ENCODE results near the gene NCBP2.
A peak's percentile ranks its signal among the peaks of the same experiment; 100 is the strongest.

NCBP2 gene

DNA sequence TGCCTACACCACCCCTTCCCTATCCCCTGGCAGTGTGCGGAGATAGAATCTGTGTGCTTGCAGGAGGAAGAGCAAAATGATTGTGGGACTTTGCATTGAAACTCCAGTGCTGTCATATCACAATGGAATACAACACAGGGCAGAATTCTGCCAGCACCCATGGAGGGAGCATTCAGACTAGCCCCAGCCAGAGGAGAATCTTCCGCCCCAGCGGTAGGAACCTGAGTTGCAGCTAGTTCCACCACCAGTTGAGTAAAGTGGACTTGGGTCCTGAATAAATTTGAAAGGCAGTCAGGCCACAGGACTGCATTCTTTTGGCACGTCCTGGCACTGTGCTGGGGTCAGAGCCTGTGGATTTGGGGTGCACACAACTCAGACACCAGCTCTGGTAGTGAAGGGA, 27.5 kb downstream of the NCBP2 start:
- no peaks in the 10 kb centered on the region for H3K27me3 Mint-ChIP-seq
- no peak overlapping the region for H3K27ac Mint-ChIP-seq
- H3K4me1 Mint-ChIP-seq (ENCODE audit: low read depth in 2 of 2) = peaks cover 0 to 3% of the 10 kb centered on the region in 2 donors
- ATAC-seq (replicated peaks) (no peak), DNase-seq (no peak)
- H3K36me3 Mint-ChIP-seq (ENCODE audit: insufficient read depth) = peaks cover 7% of the 10 kb centered on the region
- peaks cover 0 to 3% of the 10 kb centered on the region in 2 donors for H3K9me3 Mint-ChIP-seq
- no peak overlapping the region for H3K4me3 Mint-ChIP-seq

DNA sequence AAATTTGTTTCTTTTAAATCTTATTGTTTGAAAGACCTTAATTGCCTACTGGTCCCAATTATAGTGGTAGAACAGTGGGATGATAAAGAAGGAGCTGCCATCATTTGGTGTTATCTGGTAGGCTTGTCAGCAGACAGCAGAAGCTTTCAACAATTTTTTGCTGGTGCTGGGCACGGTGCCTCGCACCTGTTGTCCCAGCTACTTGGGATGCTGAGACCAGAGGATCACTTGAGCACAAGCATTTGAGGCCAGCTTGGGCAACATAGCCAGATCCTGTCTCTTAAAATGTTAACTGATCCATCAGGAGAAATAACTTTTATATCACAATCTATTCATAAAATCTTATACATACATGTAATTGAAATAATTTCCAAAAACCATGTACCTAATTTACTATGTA, 38.6 kb downstream of the NCBP2 start:
- peaks cover 76% of the 10 kb centered on the region for H3K36me3 Mint-ChIP-seq (ENCODE audit: insufficient read depth)
- no peak overlapping the region for H3K4me3 Mint-ChIP-seq
- no peaks in the 10 kb centered on the region for H3K4me1 Mint-ChIP-seq (ENCODE audit: low read depth in 2 of 2)
- H3K9me3 Mint-ChIP-seq = no peaks in the 10 kb centered on the region
- no peak overlapping the region for H3K27ac Mint-ChIP-seq
- DNase-seq (no peak), ATAC-seq (replicated peaks) (no peak)
- no peaks in the 10 kb centered on the region for H3K27me3 Mint-ChIP-seq

DNA sequence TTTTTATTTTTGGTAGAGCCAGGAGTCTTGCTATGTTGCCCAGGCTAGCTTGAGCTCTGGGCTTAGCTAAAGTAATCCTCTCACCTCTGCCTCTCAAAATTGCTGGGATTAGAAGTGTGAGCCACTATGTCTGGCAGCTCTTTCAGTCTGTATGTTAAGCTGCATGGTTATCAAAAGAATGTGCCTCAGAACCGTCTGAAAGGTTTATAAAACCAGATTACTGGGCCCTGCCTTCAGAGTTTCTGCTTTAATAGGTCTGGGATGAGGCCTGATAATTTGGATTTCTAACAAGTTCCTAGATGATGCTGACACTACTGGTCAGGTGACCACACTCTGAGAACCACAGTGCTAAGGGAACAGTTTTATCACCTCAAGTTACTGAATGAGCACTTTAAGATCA, 40.0 kb downstream of the NCBP2 start:
- no peaks in the 10 kb centered on the region for H3K9me3 Mint-ChIP-seq
- no peak overlapping the region for H3K4me3 Mint-ChIP-seq
- H3K27ac Mint-ChIP-seq = peak overlapping the region; percentile 12 to 35
- H3K27me3 Mint-ChIP-seq = no peaks in the 10 kb centered on the region
- peaks cover 75% of the 10 kb centered on the region for H3K36me3 Mint-ChIP-seq (ENCODE audit: insufficient read depth)
- no peak for ATAC-seq (replicated peaks)
- no peak for DNase-seq
- H3K4me1 Mint-ChIP-seq (ENCODE audit: low read depth in 2 of 2) = no peaks in the 10 kb centered on the region

DNA sequence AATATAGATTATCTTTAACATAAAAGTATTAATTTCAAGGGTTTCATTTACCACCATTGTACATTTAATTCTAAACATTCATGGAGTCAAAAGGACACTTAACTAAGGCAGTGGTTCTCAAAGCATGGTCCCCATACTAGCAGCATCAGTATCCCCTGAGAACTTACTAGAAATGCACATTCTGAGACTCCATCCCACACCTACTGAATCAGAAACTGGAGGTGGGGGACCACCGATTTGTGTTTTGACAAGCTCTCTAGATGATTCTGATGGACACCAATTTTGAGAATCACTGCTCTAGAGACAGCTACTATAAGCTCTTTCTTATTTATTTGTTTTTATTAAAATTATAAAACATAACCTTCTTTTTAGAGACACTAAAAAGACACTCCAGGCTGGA, 40.6 kb downstream of the NCBP2 start:
- no peak for ATAC-seq (replicated peaks)
- DNase-seq = no peak
- Mint-ChIP-seq H3K27ac (peak overlapping the region; percentile 12 to 35), H3K36me3 (ENCODE audit: insufficient read depth) (peaks cover 71% of the 10 kb centered on the region), H3K4me3 (no peak overlapping the region), H3K9me3 (no peaks in the 10 kb centered on the region), H3K27me3 (no peaks in the 10 kb centered on the region), H3K4me1 (ENCODE audit: low read depth in 2 of 2) (no peaks in the 10 kb centered on the region)

DNA sequence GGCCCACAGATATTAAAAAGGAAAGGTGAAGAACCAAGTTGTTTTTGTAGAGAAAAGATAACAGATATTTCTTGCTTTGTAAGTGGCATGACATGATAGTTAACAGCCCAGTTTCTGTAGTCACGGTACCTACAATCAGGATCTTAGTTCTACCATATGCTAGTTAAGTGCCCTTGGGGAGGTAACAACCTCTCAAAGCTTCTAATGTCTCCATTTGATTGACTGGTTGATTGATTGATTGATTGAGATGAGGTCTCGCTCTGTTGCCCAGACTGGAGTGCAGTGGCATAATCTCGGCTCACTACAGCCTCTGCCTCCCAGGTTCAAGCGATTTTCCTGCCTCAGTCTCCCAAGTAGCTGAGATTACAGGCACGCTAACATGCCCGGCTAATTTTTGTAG, 46.1 kb downstream of the NCBP2 start:
- H3K9me3 Mint-ChIP-seq = no peaks in the 10 kb centered on the region
- no peak overlapping the region for H3K4me3 Mint-ChIP-seq
- peaks cover 50% of the 10 kb centered on the region for H3K36me3 Mint-ChIP-seq (ENCODE audit: insufficient read depth)
- peaks cover 4 to 6% of the 10 kb centered on the region in 2 donors for H3K4me1 Mint-ChIP-seq (ENCODE audit: low read depth in 2 of 2)
- DNase-seq (no peak), ATAC-seq (replicated peaks) (no peak)
- no peak overlapping the region for H3K27ac Mint-ChIP-seq
- no peaks in the 10 kb centered on the region for H3K27me3 Mint-ChIP-seq

DNA sequence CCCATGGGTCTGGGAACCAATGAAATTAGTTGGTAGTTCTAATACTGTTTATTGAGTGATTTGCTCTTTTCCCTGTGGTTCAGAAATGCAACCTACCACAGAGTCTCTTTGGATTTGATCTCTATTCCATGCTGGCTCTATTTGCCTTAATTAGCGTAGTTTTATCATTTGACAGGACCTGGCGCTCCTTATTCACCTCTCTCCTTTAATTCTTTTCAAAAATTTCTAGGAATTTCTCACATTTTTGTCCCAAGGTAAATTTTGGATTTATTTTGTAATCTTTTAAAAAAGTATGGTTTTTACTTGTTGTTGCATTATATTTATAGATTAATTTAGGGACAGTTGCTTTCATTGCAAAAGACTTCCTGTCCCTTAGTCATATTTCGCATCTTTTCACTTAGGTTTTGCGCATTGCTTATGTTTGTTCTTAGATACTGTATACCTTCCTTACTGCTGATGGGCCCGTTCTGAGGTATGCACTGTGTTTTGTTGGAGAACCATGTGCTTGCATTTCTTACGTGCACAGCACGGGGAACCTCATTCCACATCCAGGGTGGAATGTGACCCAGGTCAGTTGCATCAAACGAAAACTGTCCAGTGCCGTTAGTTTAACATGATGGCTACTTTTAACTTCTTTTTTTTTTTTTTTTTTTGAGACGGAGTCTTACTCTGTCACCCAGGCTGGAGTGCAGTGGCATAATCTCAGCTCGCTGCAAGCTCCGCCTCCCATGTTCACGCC, 47.6 kb downstream of the NCBP2 start:
- DNase-seq = no peak
- H3K27ac Mint-ChIP-seq = no peak overlapping the region
- peaks cover 39% of the 10 kb centered on the region for H3K36me3 Mint-ChIP-seq (ENCODE audit: insufficient read depth)
- H3K4me3 Mint-ChIP-seq = no peak overlapping the region
- no peak for ATAC-seq (replicated peaks)
- no peaks in the 10 kb centered on the region for H3K9me3 Mint-ChIP-seq
- no peaks in the 10 kb centered on the region for H3K27me3 Mint-ChIP-seq
- H3K4me1 Mint-ChIP-seq (ENCODE audit: low read depth in 2 of 2) = peaks cover 7 to 15% of the 10 kb centered on the region in 2 donors

DNA sequence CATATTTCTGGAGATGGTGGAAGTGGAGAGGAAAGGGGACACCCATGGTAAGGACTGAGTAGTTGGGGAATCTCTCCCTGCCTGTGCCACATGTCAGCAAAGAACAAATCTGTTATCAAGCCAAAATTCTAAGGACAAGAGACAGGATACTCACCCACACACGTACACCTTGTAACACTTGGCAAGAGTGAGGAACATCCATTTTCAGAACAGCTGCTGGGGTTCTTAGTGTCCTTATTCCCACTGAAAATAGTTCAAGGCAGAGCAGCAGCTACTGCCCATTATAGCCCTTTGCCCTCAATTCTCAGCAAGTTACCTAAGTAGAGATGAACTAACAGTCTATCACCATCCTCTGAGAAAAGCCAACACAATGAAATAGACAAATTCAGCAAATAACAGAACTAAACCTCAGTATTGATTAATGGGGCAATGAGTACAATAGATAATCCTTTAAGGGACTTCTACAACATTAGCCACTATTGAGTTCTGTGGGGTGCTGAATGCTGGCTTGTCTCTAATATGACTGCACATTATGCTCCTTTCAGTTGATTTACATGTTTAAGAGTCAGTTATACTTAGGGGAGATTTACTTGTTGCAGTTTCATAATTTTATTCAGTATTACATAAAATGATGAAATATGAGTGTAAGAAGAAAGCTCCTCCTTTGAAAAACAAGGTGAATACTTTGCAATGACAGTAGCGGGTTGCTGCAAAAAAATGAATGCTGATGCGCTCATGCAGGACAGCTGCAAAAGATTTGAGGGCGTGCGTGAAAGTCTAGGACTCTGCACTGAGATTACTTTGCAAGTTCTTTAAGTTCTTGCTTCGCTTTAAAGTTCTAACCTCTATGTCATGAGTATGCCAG, 52.3 kb downstream of the NCBP2 start:
- no peak overlapping the region for H3K4me3 Mint-ChIP-seq
- H3K9me3 Mint-ChIP-seq = no peaks in the 10 kb centered on the region
- peaks cover 10 to 33% of the 10 kb centered on the region in 2 donors for H3K4me1 Mint-ChIP-seq (ENCODE audit: low read depth in 2 of 2)
- H3K27me3 Mint-ChIP-seq = no peaks in the 10 kb centered on the region
- peaks cover 47% of the 10 kb centered on the region for H3K36me3 Mint-ChIP-seq (ENCODE audit: insufficient read depth)
- no peak for ATAC-seq (replicated peaks)
- no peak for DNase-seq
- H3K27ac Mint-ChIP-seq = peak overlapping the region in 1 of 2 donors; percentile 18

DNA sequence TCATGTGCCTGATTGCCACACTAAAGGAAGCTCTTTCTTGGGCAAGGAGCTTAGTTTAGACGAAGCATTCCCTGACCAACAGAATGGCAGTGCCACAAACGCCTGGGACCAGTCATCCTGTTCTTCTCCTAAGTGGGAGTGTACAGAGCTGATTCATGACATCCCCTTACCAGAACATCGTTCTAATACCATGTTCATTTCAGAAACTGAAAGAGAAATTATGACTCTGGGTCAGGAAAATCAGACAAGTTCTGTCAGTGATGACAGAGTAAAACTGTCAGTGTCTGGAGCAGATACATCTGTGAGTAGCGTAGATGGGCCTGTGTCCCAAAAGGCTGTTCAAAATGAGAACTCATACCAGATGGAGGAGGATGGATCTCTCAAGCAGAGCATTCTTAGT, 56.2 kb downstream of the NCBP2 start:
- Mint-ChIP-seq H3K4me1 (ENCODE audit: low read depth in 2 of 2) (peaks cover 12 to 36% of the 10 kb centered on the region in 2 donors), H3K4me3 (no peak overlapping the region), H3K27ac (no peak overlapping the region), H3K9me3 (no peaks in the 10 kb centered on the region), H3K36me3 (ENCODE audit: insufficient read depth) (peaks cover 38% of the 10 kb centered on the region), H3K27me3 (no peaks in the 10 kb centered on the region)
- ATAC-seq (replicated peaks) = no peak
- no peak for DNase-seq
